PFSK-1 (cell line): Measurements from ENCODE around the gene MBNL1.

Experiments used
- POLR2AphosphoS5 ChIP-seq: IDR thresholded peaks from 2 replicates; pipeline ENCODE4 v1.6.1; 2012; ENCODE audit warnings: low read depth, mild to moderate bottlenecking, control low read depth, low read length, moderate library complexity
- SIN3A ChIP-seq: IDR thresholded peaks from 2 replicates; pipeline ENCODE4 v1.6.1; 2012; ENCODE audit warnings: mild to moderate bottlenecking, low read length, moderate library complexity, borderline replicate concordance; ENCODE audit not compliant: insufficient read depth
- TF ChIP-seq, protein P1 (sequence below), 2 experiments: IDR thresholded peaks; 2 replicates each; pipeline versions ENCODE4 v1.6.1 to v1.8.0; 2011 to 2012; ENCODE audit warnings: low read depth in 2 of 2, low read length in 2 of 2, control low read depth in 1 of 2, inconsistent platforms in 1 of 2, mild to moderate bottlenecking in 1 of 2, moderate library complexity in 1 of 2; ENCODE audit not compliant: insufficient read depth in 1 of 2

DNA sequence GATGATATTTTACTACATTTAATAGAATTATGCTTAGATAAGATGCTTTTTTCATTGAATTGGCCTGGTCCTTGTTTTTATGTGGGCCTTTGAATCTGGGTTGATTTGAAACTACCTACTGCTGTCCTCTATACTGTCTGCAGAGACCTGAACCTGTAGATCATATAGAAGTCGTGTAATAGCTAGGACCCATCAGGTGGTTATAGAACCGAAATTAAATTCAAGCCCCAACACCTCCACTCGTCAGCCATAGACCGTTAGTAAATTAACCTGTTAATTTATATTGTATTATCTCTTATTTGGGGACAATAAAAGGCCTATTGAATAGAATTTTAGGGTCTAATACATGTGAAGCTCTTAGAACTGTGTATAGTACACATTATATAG, 108.4 kb downstream of the MBNL1 start:
- TF ChIP-seq, protein P1, sequence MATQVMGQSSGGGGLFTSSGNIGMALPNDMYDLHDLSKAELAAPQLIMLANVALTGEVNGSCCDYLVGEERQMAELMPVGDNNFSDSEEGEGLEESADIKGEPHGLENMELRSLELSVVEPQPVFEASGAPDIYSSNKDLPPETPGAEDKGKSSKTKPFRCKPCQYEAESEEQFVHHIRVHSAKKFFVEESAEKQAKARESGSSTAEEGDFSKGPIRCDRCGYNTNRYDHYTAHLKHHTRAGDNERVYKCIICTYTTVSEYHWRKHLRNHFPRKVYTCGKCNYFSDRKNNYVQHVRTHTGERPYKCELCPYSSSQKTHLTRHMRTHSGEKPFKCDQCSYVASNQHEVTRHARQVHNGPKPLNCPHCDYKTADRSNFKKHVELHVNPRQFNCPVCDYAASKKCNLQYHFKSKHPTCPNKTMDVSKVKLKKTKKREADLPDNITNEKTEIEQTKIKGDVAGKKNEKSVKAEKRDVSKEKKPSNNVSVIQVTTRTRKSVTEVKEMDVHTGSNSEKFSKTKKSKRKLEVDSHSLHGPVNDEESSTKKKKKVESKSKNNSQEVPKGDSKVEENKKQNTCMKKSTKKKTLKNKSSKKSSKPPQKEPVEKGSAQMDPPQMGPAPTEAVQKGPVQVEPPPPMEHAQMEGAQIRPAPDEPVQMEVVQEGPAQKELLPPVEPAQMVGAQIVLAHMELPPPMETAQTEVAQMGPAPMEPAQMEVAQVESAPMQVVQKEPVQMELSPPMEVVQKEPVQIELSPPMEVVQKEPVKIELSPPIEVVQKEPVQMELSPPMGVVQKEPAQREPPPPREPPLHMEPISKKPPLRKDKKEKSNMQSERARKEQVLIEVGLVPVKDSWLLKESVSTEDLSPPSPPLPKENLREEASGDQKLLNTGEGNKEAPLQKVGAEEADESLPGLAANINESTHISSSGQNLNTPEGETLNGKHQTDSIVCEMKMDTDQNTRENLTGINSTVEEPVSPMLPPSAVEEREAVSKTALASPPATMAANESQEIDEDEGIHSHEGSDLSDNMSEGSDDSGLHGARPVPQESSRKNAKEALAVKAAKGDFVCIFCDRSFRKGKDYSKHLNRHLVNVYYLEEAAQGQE (IDR thresholded peaks at IDR 0.05; ENCODE audit: insufficient read depth in 1 of 2, low read depth in 2 of 2, low read length in 2 of 2): no peak
- TF ChIP-seq POLR2AphosphoS5: no peak
- no peak for TF ChIP-seq SIN3A
